Measurements from ENCODE around the gene PIP5K1C. TPM values are rescaled to one million over a fixed set of nuclear protein-coding genes. Genes with fewer than 3 reads are reported as not detected.

PIP5K1C gene
- total RNA-seq, 1 donor from 2014 or later: 42.0 TPM

DNA sequence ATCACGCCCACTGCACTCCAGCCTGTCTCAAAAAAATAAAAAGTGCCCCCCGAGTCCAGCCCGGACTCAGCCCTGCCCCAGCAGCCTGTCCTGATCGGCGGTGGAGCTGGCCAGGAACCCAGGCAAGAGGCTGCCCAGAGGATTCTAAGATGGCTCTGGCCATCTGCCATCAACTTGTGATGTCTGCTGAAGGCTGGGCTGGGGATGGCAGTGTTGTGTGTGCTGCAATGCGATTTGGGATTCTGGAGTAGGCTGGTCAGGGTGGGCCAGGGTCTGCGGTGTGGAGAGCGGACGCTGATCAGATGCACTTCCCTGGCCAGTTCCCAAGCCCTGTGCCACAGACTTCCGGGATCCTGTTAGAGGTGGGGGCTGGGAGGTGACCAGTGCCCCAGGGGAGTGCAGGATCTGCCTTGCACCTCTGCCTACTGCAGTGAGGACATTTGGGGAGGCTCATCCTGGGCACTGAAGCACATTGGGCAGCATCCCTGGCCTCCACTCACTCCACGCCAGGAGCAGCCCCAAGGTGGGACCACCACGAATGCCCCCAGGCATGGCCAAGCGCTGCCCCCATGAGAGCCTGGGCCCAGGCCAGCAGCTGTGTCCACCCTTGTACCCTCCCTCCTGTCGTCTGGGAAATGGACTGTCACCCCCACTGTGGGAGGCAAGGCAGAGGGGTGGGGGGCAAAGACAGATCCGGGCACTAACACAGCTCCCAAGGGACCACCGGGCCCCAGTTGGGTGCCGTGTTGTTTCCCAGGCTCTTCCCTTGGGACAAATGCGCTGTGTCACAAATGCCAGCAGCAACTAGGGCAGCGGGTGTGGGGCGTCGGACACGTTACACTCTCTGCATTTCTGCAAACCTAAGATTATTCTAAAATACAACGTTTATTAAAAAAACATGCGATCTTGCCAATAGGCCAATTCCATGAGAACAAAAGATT, 90.2 kb downstream of the PIP5K1C start:
- no peak for FAIRE-seq
- no peak for TF ChIP-seq EZH2 (IDR thresholded peaks at IDR 0.05; ENCODE audit: insufficient read depth, low read length)
- TF ChIP-seq, protein P1, sequence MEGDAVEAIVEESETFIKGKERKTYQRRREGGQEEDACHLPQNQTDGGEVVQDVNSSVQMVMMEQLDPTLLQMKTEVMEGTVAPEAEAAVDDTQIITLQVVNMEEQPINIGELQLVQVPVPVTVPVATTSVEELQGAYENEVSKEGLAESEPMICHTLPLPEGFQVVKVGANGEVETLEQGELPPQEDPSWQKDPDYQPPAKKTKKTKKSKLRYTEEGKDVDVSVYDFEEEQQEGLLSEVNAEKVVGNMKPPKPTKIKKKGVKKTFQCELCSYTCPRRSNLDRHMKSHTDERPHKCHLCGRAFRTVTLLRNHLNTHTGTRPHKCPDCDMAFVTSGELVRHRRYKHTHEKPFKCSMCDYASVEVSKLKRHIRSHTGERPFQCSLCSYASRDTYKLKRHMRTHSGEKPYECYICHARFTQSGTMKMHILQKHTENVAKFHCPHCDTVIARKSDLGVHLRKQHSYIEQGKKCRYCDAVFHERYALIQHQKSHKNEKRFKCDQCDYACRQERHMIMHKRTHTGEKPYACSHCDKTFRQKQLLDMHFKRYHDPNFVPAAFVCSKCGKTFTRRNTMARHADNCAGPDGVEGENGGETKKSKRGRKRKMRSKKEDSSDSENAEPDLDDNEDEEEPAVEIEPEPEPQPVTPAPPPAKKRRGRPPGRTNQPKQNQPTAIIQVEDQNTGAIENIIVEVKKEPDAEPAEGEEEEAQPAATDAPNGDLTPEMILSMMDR (IDR thresholded peaks at IDR 0.05; ENCODE audit: insufficient read depth, low read depth, low read length): no peak
- Histone ChIP-seq H3K9me3 (ENCODE audit: insufficient read depth, low read depth, low read length) (no peaks in the 10 kb centered on the region), H3K36me3 (ENCODE audit: insufficient read depth, low read length) (no peaks in the 10 kb centered on the region), H3K4me1 (ENCODE audit: insufficient read depth, low read length) (peaks cover 28% of the 10 kb centered on the region), H2AFZ (ENCODE audit: low read depth, low read length) (no peak overlapping the region), H3K4me2 (ENCODE audit: low read length) (no peak overlapping the region), H4K20me1 (ENCODE audit: insufficient read depth, low read length) (peaks cover 14% of the 10 kb centered on the region), H3K79me2 (ENCODE audit: insufficient read depth, low read length) (no peaks in the 10 kb centered on the region), H3K4me3 (ENCODE audit: insufficient read depth, low read depth, low read length) (no peak overlapping the region), H3K27ac (ENCODE audit: low read depth, low read length) (no peak overlapping the region), H3K9ac (ENCODE audit: low read length) (no peak overlapping the region), H3K27me3 (ENCODE audit: insufficient read depth, low read length) (no peaks in the 10 kb centered on the region)
- no peaks in the 10 kb centered on the region for H3K9me3 Mint-ChIP-seq (ENCODE audit: unreplicated experiment)
- H3K36me3 Mint-ChIP-seq (ENCODE audit: low read depth, unreplicated experiment): peaks cover 4% of the 10 kb centered on the region
- H3K27me3 Mint-ChIP-seq (ENCODE audit: low read depth, unreplicated experiment): peaks cover 6% of the 10 kb centered on the region
- peaks cover 7% of the 10 kb centered on the region for H3K4me1 Mint-ChIP-seq (ENCODE audit: low read depth, unreplicated experiment)
- H3K27ac Mint-ChIP-seq (ENCODE audit: unreplicated experiment): no peak overlapping the region
- H3K4me3 Mint-ChIP-seq (ENCODE audit: unreplicated experiment): no peak overlapping the region
- DNase-seq (ENCODE audit: low read depth): no peak

DNA sequence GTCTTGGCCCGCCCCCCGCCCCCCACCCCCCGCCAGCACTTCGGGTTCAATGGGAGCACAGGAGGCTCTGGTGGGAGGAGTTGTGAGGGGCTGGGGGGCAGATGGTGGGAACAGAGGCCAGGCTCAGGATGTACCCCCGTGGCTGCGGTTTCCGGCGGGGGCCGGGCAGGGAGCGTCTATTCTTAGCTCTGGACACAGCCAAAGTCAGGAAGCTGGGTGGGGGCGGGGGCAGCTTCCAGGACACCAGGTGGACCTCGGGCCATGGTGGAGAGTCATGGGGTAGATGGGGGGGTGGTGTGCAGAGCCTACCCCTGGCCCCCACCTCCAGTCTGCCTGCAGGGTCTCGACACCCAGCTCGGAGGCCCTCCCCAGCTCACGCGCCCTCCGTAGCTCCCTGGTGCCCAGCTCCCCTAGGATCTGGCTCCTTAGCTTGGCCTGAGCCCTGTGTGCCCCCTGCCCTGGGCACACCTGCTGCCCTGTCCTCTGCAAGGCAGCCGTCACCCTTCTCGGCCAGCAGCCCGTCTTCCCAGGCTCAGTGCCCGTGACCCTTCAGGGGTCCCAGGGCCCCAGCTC, 91.4 kb downstream of the PIP5K1C start:
- H3K9me3 Mint-ChIP-seq (ENCODE audit: unreplicated experiment): no peaks in the 10 kb centered on the region
- no peak for TF ChIP-seq EZH2 (IDR thresholded peaks at IDR 0.05; ENCODE audit: insufficient read depth, low read length)
- TF ChIP-seq, protein P1 (IDR thresholded peaks at IDR 0.05; ENCODE audit: insufficient read depth, low read depth, low read length): no peak
- no peak for FAIRE-seq
- H3K4me3 Mint-ChIP-seq (ENCODE audit: unreplicated experiment): no peak overlapping the region
- H3K36me3 ChIP-seq (ENCODE audit: insufficient read depth, low read length): no peaks in the 10 kb centered on the region
- peaks cover 14% of the 10 kb centered on the region for H4K20me1 ChIP-seq (ENCODE audit: insufficient read depth, low read length)
- H3K79me2 ChIP-seq (ENCODE audit: insufficient read depth, low read length): no peaks in the 10 kb centered on the region
- H3K27ac ChIP-seq (ENCODE audit: low read depth, low read length): no peak overlapping the region
- H3K9me3 ChIP-seq (ENCODE audit: insufficient read depth, low read depth, low read length): no peaks in the 10 kb centered on the region
- no peak for DNase-seq (ENCODE audit: low read depth)
- peaks cover 7% of the 10 kb centered on the region for H3K4me1 Mint-ChIP-seq (ENCODE audit: low read depth, unreplicated experiment)
- H3K27me3 Mint-ChIP-seq (ENCODE audit: low read depth, unreplicated experiment): peaks cover 6% of the 10 kb centered on the region
- peak overlapping the region; percentile 22 for H3K4me2 ChIP-seq (ENCODE audit: low read length)
- H3K27ac Mint-ChIP-seq (ENCODE audit: unreplicated experiment): no peak overlapping the region
- no peak overlapping the region for H2AFZ ChIP-seq (ENCODE audit: low read depth, low read length)
- no peak overlapping the region for H3K9ac ChIP-seq (ENCODE audit: low read length)
- H3K36me3 Mint-ChIP-seq (ENCODE audit: low read depth, unreplicated experiment): peaks cover 4% of the 10 kb centered on the region
- no peak overlapping the region for H3K4me3 ChIP-seq (ENCODE audit: insufficient read depth, low read depth, low read length)
- H3K4me1 ChIP-seq (ENCODE audit: insufficient read depth, low read length): peaks cover 28% of the 10 kb centered on the region
- H3K27me3 ChIP-seq (ENCODE audit: insufficient read depth, low read length): no peaks in the 10 kb centered on the region

Data from astrocyte (in vitro differentiated cells and primary cell).